ENCODE measurements around the gene LRRC23. TPM values are rescaled to one million over a fixed set of nuclear protein-coding genes. Genes with fewer than 3 reads are reported as not detected.
A peak's percentile ranks its signal among the peaks of the same experiment; 100 is the strongest.
"Not testable (repeated sequence)": the region's sequence is repeated elsewhere in the genome, so short reads cannot be mapped to it uniquely, and the experiment has no call there.

LRRC23 gene
- total RNA-seq, 4 donors from 2014 or later: 4.3 to 15.8 (median 8.5) TPM

DNA sequence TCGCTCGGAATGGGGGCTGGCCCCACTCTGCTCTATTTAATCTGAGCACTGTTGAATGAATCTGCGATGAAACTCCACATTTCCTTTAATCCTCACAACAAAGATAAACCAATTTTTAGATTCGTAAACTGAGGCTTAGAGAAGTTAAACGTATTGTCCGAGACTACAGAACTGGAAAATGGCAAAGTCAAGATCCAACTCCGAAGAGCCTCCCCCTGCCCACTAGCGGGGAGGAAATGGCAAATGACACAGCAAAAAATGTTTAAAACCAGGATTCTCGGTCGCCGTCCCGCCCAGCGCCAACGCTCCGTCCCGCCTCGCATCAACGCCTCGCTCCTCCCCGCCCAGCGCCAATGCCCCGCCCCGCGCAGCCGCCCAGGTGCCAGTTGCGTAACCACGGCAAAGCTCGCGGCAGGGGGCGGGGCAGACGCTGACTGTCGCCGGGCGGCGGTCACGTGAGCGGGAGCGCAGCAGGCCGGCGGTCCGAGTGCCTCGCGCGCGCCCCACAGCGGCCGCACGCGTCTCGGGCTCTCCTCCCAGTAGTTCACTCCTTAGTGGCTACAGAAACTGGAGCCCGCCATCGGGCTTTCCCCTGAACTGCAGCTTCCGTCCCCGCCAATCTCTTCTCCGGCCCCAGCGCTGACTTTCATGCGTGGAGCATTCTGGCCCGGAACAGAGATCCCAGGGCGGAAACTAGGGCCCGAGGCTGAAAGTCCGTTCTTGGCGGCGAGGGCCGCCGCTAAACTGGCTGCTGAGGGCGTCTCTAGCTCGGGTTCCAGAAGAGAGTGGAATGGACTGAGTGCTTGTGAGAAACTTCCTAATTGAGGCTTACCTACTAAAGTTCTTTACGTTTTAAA is 13.6 kb upstream of the LRRC23 start:
- TF ChIP-seq EP300 (IDR thresholded peaks at IDR 0.05): no peak
- TF ChIP-seq, protein P1, sequence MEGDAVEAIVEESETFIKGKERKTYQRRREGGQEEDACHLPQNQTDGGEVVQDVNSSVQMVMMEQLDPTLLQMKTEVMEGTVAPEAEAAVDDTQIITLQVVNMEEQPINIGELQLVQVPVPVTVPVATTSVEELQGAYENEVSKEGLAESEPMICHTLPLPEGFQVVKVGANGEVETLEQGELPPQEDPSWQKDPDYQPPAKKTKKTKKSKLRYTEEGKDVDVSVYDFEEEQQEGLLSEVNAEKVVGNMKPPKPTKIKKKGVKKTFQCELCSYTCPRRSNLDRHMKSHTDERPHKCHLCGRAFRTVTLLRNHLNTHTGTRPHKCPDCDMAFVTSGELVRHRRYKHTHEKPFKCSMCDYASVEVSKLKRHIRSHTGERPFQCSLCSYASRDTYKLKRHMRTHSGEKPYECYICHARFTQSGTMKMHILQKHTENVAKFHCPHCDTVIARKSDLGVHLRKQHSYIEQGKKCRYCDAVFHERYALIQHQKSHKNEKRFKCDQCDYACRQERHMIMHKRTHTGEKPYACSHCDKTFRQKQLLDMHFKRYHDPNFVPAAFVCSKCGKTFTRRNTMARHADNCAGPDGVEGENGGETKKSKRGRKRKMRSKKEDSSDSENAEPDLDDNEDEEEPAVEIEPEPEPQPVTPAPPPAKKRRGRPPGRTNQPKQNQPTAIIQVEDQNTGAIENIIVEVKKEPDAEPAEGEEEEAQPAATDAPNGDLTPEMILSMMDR (IDR thresholded peaks at IDR 0.05): peak; percentile 81 to 98
- TF ChIP-seq POLR2AphosphoS5 (IDR thresholded peaks at IDR 0.05): peak in 1 of 3 donors; percentile 48
- peak in 1 of 2 donors; percentile 21 for TF ChIP-seq POLR2A (IDR thresholded peaks at IDR 0.05)
- Histone ChIP-seq H3K4me3 (peak overlapping the region; percentile 55), H3K4me1 (peaks cover 13% of the 10 kb centered on the region), H3K27ac (peak overlapping the region; percentile 83), H3K36me3 (no peaks in the 10 kb centered on the region), H3K9me3 (no peaks in the 10 kb centered on the region), H3K27me3 (no peaks in the 10 kb centered on the region)
- DNase-seq (ENCODE audit: low spot score in 2 of 2): peak; percentile 98 to 99
- WGBS: under 1% methylated on average over 56 of the region's 68 CpGs

- Histone ChIP-seq H3K4me3 (peak overlapping the region; percentile 55), H3K4me1 (peaks cover 13% of the 10 kb centered on the region), H3K27ac (peak overlapping the region; percentile 83), H3K9me3 (no peaks in the 10 kb centered on the region), H3K36me3 (no peaks in the 10 kb centered on the region), H3K27me3 (no peaks in the 10 kb centered on the region)
- 72% methylated on average over 5 of the region's 5 CpGs for WGBS
- TF ChIP-seq, protein P1 (IDR thresholded peaks at IDR 0.05): no peak
- TF ChIP-seq POLR2AphosphoS5 (IDR thresholded peaks at IDR 0.05) (no peak), POLR2A (IDR thresholded peaks at IDR 0.05) (no peak), EP300 (IDR thresholded peaks at IDR 0.05) (no peak)
- no peak for DNase-seq (ENCODE audit: low spot score in 2 of 2)
Measured at GRCh38 chr12:6891646-6892001, 13.0 kb upstream of the LRRC23 start.

DNA sequence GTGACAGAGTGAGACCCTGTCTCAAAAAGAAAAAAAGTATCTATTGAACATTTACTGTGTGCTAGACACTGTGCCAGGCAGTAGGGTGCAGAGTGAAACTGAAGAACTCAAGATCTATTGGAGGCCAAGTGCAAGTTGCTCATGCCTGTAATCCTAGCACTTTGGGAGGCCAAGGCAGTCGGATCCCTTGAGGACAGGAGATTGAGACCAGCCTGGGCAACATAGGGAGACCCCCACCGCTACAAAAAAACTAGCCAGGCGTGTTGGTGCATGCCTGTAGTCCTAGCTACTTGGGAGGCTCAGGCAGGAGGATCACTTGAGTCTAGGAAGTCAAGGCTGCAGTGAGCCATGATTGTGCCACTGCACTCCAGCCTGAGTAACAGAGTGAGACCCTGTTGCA is 11.9 kb upstream of the LRRC23 start:
- 82% methylated on average over 3 of the region's 3 CpGs for WGBS

GRCh38 chr12:6894321-6894720 is 10.3 kb upstream of the LRRC23 start:
- Histone ChIP-seq H3K4me3 (no peak overlapping the region), H3K9me3 (no peaks in the 10 kb centered on the region), H3K27me3 (no peaks in the 10 kb centered on the region), H3K4me1 (peaks cover 13% of the 10 kb centered on the region), H3K27ac (no peak overlapping the region), H3K36me3 (no peaks in the 10 kb centered on the region)
- TF ChIP-seq, protein P1 (IDR thresholded peaks at IDR 0.05): no peak
- TF ChIP-seq EP300 (IDR thresholded peaks at IDR 0.05): no peak
- TF ChIP-seq POLR2A (IDR thresholded peaks at IDR 0.05): no peak
- TF ChIP-seq POLR2AphosphoS5 (IDR thresholded peaks at IDR 0.05): no peak
- DNase-seq (ENCODE audit: low spot score in 2 of 2): no peak
- WGBS: 92% methylated on average over 3 of the region's 3 CpGs

More for the DNA sequence above, 11.9 kb upstream of the LRRC23 start:
- not testable (repeated sequence) for H3K27me3 ChIP-seq; H3K27ac ChIP-seq; H3K36me3 ChIP-seq; H3K4me3 ChIP-seq; DNase-seq (ENCODE audit: low spot score in 2 of 2); H3K9me3 ChIP-seq
- H3K4me1 ChIP-seq: peaks cover 13% of the 10 kb centered on the region

DNA sequence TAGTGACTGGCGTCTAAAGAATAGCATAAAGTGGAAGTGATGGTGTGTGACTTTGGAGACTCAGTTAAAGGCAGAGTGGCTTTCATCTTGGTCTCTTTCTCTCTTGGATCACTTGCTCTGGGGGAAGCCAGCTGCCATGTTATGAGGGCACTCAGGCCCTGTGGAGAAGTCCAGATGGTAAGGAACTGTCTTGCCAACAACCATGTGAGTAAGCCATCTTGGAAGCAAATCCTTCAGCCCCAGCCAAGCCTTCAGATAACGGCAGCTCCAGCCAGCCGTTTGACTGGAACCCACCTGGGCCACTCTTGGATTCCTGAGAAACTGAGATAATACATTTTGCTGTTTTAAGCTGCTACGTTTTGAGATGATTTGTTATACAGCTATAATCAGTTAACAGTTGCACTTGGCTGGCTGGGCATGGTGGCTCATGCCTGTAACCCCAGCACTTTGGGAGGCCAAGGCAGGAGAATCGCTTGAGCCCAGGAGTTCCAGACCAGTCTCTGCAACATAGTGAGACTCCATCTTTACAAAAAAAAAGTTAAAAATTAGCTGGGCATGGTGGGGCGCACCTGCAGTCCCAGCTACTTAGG is 7.7 kb upstream of the LRRC23 start:
- Histone ChIP-seq H3K4me3 (no peak overlapping the region), H3K27ac (no peak overlapping the region), H3K27me3 (no peaks in the 10 kb centered on the region), H3K9me3 (no peaks in the 10 kb centered on the region), H3K4me1 (peaks cover 7% of the 10 kb centered on the region), H3K36me3 (no peaks in the 10 kb centered on the region)
- 71% methylated on average over 6 of the region's 6 CpGs for WGBS
- TF ChIP-seq EP300 (IDR thresholded peaks at IDR 0.05): no peak
- TF ChIP-seq POLR2A (IDR thresholded peaks at IDR 0.05): no peak
- TF ChIP-seq, protein P1 (IDR thresholded peaks at IDR 0.05): no peak
- no peak for TF ChIP-seq POLR2AphosphoS5 (IDR thresholded peaks at IDR 0.05)
- no peak for DNase-seq (ENCODE audit: low spot score in 2 of 2)

All from suprapubic skin (tissue), 4 donors.